Epithelial cell of esophagus (primary cell): ENCODE measurements around the gene DNAJC6.
"Not testable (repeated sequence)": the region's sequence is repeated elsewhere in the genome, so short reads cannot be mapped to it uniquely, and the experiment has no call there.

Experiments
- DNase-seq: peaks from one replicate; pipeline ENCODE4 v3.0.0; 2010; ENCODE audit warnings: low read depth
- H3K4me3 ChIP-seq: 2 replicates; pipeline ENCODE4 v1.5.1; 2011; ENCODE audit warnings: mild to moderate bottlenecking, low read length, control low read depth
- TF ChIP-seq, protein P1 (sequence below): IDR thresholded peaks from 2 replicates; pipeline ENCODE4 v1.5.1; 2011; ENCODE audit warnings: low read depth, mild to moderate bottlenecking, low read length, control low read depth, inconsistent platforms; ENCODE audit not compliant: insufficient read depth; ENCODE audit errors: missing control alignments

Gene DNAJC6

GRCh38 chr1:65368403-65368802 lies 59.1 kb downstream of the DNAJC6 start:
- H3K4me3 ChIP-seq = no peak overlapping the region
- TF ChIP-seq, protein P1, sequence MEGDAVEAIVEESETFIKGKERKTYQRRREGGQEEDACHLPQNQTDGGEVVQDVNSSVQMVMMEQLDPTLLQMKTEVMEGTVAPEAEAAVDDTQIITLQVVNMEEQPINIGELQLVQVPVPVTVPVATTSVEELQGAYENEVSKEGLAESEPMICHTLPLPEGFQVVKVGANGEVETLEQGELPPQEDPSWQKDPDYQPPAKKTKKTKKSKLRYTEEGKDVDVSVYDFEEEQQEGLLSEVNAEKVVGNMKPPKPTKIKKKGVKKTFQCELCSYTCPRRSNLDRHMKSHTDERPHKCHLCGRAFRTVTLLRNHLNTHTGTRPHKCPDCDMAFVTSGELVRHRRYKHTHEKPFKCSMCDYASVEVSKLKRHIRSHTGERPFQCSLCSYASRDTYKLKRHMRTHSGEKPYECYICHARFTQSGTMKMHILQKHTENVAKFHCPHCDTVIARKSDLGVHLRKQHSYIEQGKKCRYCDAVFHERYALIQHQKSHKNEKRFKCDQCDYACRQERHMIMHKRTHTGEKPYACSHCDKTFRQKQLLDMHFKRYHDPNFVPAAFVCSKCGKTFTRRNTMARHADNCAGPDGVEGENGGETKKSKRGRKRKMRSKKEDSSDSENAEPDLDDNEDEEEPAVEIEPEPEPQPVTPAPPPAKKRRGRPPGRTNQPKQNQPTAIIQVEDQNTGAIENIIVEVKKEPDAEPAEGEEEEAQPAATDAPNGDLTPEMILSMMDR = no peak
- no peak for DNase-seq

GRCh38 chr1:65371544-65371943 lies 62.2 kb downstream of the DNAJC6 start:
- TF ChIP-seq, protein P1 = no peak
- no peak overlapping the region for H3K4me3 ChIP-seq
- no peak for DNase-seq

- TF ChIP-seq, protein P1 = no peak
- DNase-seq = no peak
- H3K4me3 ChIP-seq = no peak overlapping the region
Observed at GRCh38 chr1:65372557-65372956, 63.2 kb downstream of the DNAJC6 start.

- TF ChIP-seq, protein P1 = no peak
Observed at GRCh38 chr1:65377496-65378246, 68.3 kb downstream of the DNAJC6 start.

GRCh38 chr1:65378247-65378946 lies 69.1 kb downstream of the DNAJC6 start:
- H3K4me3 ChIP-seq = no peak overlapping the region
- TF ChIP-seq, protein P1 = no peak
- no peak for DNase-seq

More at GRCh38 chr1:65377496-65378246, 68.3 kb downstream of the DNAJC6 start:
- no peak overlapping the region for H3K4me3 ChIP-seq
- DNase-seq = no peak

DNA sequence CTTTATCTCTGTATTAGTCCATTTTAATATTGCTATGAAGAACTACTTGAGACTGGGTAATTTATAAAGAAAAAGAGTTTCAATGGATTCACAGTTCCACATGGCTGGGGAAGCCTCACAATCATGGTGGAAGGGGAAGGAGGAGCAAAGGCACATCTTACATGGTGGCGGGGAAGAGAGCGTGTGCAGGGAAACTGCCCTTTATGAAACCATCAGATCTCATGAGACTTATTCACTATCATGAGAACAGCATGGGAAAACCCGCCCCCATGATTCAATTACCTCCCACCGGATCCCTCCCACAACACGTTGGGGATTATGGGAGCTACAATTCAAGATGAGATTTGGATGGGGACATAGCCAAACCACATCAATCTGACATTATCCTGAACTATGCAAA lies 75.1 kb downstream of the DNAJC6 start:
- not testable (repeated sequence) for H3K4me3 ChIP-seq, DNase-seq

GRCh38 chr1:65386439-65386838 lies 77.1 kb downstream of the DNAJC6 start:
- no peak for DNase-seq
- no peak overlapping the region for H3K4me3 ChIP-seq
- TF ChIP-seq, protein P1 = no peak
